22Rv1 (cell line): Measurements from ENCODE around the gene EGLN3.

Experiments used
- CTCF ChIP-seq: fragments of 450-650 bp; IDR thresholded peaks from 2 replicates; pipeline ENCODE4 v1.5.1; 2017; ENCODE audit warnings: mild to moderate bottlenecking
- ZFX ChIP-seq: fragments of 450-650 bp; IDR thresholded peaks from 2 replicates; pipeline ENCODE4 v1.6.1; 2017; ENCODE audit warnings: antibody characterized with exemption, borderline replicate concordance

- TF ChIP-seq CTCF (no peak), ZFX (no peak)
Measured at GRCh38 chr14:33946679-33947476, 4.0 kb downstream of the EGLN3 start.
